K562 (cell line): ENCODE data around the gene DIP2A. TPM values are rescaled to one million over a fixed set of nuclear protein-coding genes. Genes with fewer than 3 reads are reported as not detected.
"Not testable (repeated sequence)": the region's sequence is repeated elsewhere in the genome, so short reads cannot be mapped to it uniquely, and the experiment has no call there.

Experiments used
- ATAC-seq: fragments of 200-7000 bp; cut with Tn5 transposase; 3 replicates; pipeline ENCODE4 v1.9.1; 2020; ENCODE audit warnings: moderate library complexity
- BruUV-seq: library from RNA; stranded (reverse); fragments of 400-500 nt; replicated peaks from 2 replicates; lab custom pipeline; 2021; lab: Mats Ljungman, UMichigan
- CTCF ChIA-PET: fragments of 300-600 bp; formaldehyde crosslinking; extraction: SDS; loops from one replicate; lab custom pipeline; 2021; ENCODE audit warnings: low intra/inter-chr PET ratio; lab: Yijun Ruan, JAX
- POLR2A ChIA-PET: fragments of 300-600, 350-650 bp; sonication (Branson Sonifier 250); formaldehyde crosslinking; extraction: SDS; loops from one replicate; lab custom pipeline; 2021; ENCODE audit warnings: antibody characterized with exemption, inconsistent platforms; lab: Yijun Ruan, JAX
- DNase-seq, 4 experiments: peaks; one replicate each; pipeline versions ENCODE4 v3.0.0 to v3.0.0-alpha.2; 2011 to 2018; ENCODE audit warnings: low spot score in 3 of 4, mixed read lengths in 3 of 4; ENCODE audit errors: extremely low read depth in 1 of 4
- FAIRE-seq: peaks from 2 replicates; lab custom pipeline; 2011; peaks lifted over from hg19 to GRCh38; lab: Jason Lieb, UNC
- H2AFZ ChIP-seq: 2 replicates; pipeline ENCODE4 v1.6.0; 2011; ENCODE audit warnings: low read depth, low read length, control low read depth, inconsistent platforms
- H3K27ac ChIP-seq: fragments of 200-600 bp; 3 replicates; pipeline ENCODE4 v1.8.0; 2011; ENCODE audit warnings: low read depth, mild to moderate bottlenecking, control low read depth, inconsistent platforms, low read length, moderate library complexity, mixed read lengths; ENCODE audit errors: extremely low read depth
- H3K27me3 ChIP-seq, 2 experiments: fragments of 300-600 bp in 1 of 2; 2 replicates in 1 of 2; 3 replicates in 1 of 2; pipeline versions ENCODE4 v1.6.0 to v1.8.0; 2011; ENCODE audit warnings: inconsistent platforms in 2 of 2, low read length in 2 of 2, mild to moderate bottlenecking in 1 of 2, mixed read lengths in 1 of 2, moderate library complexity in 1 of 2; ENCODE audit not compliant: control insufficient read depth in 2 of 2, insufficient read depth in 2 of 2
- H3K36me3 ChIP-seq: fragments of 300-600 bp; 3 replicates; pipeline ENCODE4 v1.8.0; 2011; ENCODE audit warnings: mild to moderate bottlenecking, low read length, inconsistent platforms; ENCODE audit not compliant: control insufficient read depth, insufficient read depth
- H3K4me1 ChIP-seq, 2 experiments: fragments of 200-600 bp in 1 of 2; replicated peaks in 1 of 2; 2 replicates in 1 of 2; 3 replicates in 1 of 2; pipeline versions ENCODE4 v1.5.1 to v1.8.0; 2011; ENCODE audit warnings: inconsistent platforms in 2 of 2, low read length in 2 of 2, mild to moderate bottlenecking in 1 of 2, mixed read lengths in 1 of 2, moderate library complexity in 1 of 2; ENCODE audit not compliant: control insufficient read depth in 2 of 2, insufficient read depth in 2 of 2
- H3K4me2 ChIP-seq: 2 replicates; pipeline ENCODE4 v1.6.1; 2011; ENCODE audit warnings: low read length, control low read depth, inconsistent platforms, mixed read lengths; ENCODE audit not compliant: insufficient read depth
- H3K4me3 ChIP-seq: fragments of 200-600 bp; sonication (generic), shearing (Covaris generic); 2 replicates; pipeline ENCODE4 v1.5.1; 2016; ENCODE audit warnings: control low read depth, inconsistent platforms
- H3K79me2 ChIP-seq: fragments of 200-600 bp; 3 replicates; pipeline ENCODE4 v1.8.0; 2011; ENCODE audit warnings: low read length, inconsistent platforms; ENCODE audit not compliant: control insufficient read depth, insufficient read depth
- H3K9ac ChIP-seq, 2 experiments: 2 replicates each; pipeline versions ENCODE4 v1.6.0 to v1.6.1; 2011; ENCODE audit warnings: low read depth in 2 of 2, low read length in 2 of 2, control low read depth in 1 of 2, inconsistent platforms in 1 of 2, mild to moderate bottlenecking in 1 of 2, mixed read lengths in 1 of 2; ENCODE audit not compliant: insufficient read depth in 1 of 2
- H3K9me1 ChIP-seq: one replicate; pipeline ENCODE4 v1.6.0; 2011; ENCODE audit warnings: inconsistent platforms, mild to moderate bottlenecking, low read length, moderate library complexity; ENCODE audit not compliant: control insufficient read depth, insufficient read depth
- H3K9me3 ChIP-seq: replicated peaks from 2 replicates; pipeline ENCODE4 v1.5.1; 2011; ENCODE audit warnings: low read depth, low read length, inconsistent platforms; ENCODE audit not compliant: control insufficient read depth, insufficient read depth
- H4K20me1 ChIP-seq: replicated peaks from 2 replicates; pipeline ENCODE4 v1.6.1; 2011; ENCODE audit warnings: low read length, inconsistent platforms, mixed read lengths; ENCODE audit not compliant: control insufficient read depth, insufficient read depth
- GMEB1 ChIP-seq: fragments of 250-450 bp; sonication (Bioruptor Pico); IDR thresholded peaks from 2 replicates; pipeline ENCODE4 v1.4.0; 2020; ENCODE audit warnings: mild to moderate bottlenecking
- NRF1 ChIP-seq, 2 experiments: fragments of 450-650 bp; IDR thresholded peaks in 1 of 2; conservative IDR thresholded peaks in 1 of 2; 2 replicates each; pipeline ENCODE4 v1.6.1; 2014; ENCODE audit warnings: mild to moderate bottlenecking in 2 of 2
- POLR2H ChIP-seq: IDR thresholded peaks from 2 replicates; pipeline ENCODE4 v1.6.1; 2016; ENCODE audit warnings: missing genetic modification characterization, low read depth, mild to moderate bottlenecking, control low read depth, missing compliant biosample characterization, moderate library complexity
- XRCC3 ChIP-seq: fragments of 450-650 bp; IDR thresholded peaks from 2 replicates; pipeline ENCODE4 v1.6.1; 2017; ENCODE audit warnings: mild to moderate bottlenecking, moderate library complexity
- ZFP36 ChIP-seq: fragments of 150-350 bp; IDR thresholded peaks from 2 replicates; pipeline ENCODE4 v1.6.1; 2018; ENCODE audit warnings: low read length, low read depth; ENCODE audit not compliant: partially characterized antibody
- ZNF277 ChIP-seq: fragments of 250-450 bp; sonication (Bioruptor Pico); IDR thresholded peaks from 2 replicates; pipeline ENCODE4 v1.8.0; 2022; ENCODE audit warnings: inconsistent platforms, mild to moderate bottlenecking, moderate library complexity, borderline replicate concordance
- WGBS: fragments of 100-300 bp; shearing (Covaris generic); methylation state at CpG from one replicate; pipeline ENCODE4 v1.1.6; 2016; ENCODE audit warnings: low coverage, mixed read lengths; ENCODE audit not compliant: insufficient coverage; ENCODE audit errors: missing lambda C conversion rate; 5-methylcytosine and 5-hydroxymethylcytosine counted together
- in situ Hi-C: fragments of 300-500 bp; cut with MboI; formaldehyde crosslinking; loops from 4 replicates; pipeline ENCODE4 v1.15.0; 2018; ENCODE audit warnings: inconsistent platforms, mixed read lengths
- intact Hi-C: fragments of 100-400 bp; cut with micrococcal nuclease; formaldehyde crosslinking; loops from 2 replicates; pipeline ENCODE4 v1.14.2; 2022
- polyA plus RNA-seq, 8 experiments: library from polyadenylated mRNA; depleted of rRNA in 4 of 8; stranded (reverse) in 5 of 8; unstranded in 3 of 8; fragments of >200 nt; fragmentation: Nextera tagmentation in 2 of 8; fragmentation: Illumina TruSeq in 1 of 8; extraction: Ambion mirVana in 2 of 8; extraction: Trizol in 1 of 8; gene quantifications; 2 replicates each; pipeline versions ENCODE4 v1.2.1 to v1.2.3, GENCODE V29; 2011 to 2014; ENCODE audit warnings: inconsistent platforms in 1 of 8, missing spikeins in 1 of 8
- total RNA-seq, 7 experiments: library from RNA; depleted of rRNA in 6 of 7; stranded (reverse); fragments of >200 nt in 6 of 7; fragmentation: Illumina TruSeq in 2 of 7; extraction: Trizol in 2 of 7; gene quantifications; 2 replicates each; pipeline versions ENCODE4 v1.2.1 to v1.2.3, GENCODE V29; 2011 to 2021; ENCODE audit warnings: low replicate concordance in 1 of 7

DIP2A gene
- total and polyA plus RNA-seq, 9 of the 15 experiments (the other 6 are each of a cell fraction or from before 2014, with no cell fraction given): 4.3 to 34.5 (median 20.3) TPM

GRCh38 chr21:46461909-46462308, 3.2 kb downstream of the DIP2A start (continued):
- no peak for TF ChIP-seq ZFP36
- no peak for TF ChIP-seq POLR2H (tag)
- TF ChIP-seq GMEB1 (CRISPR knock-in tag): no peak
- no peak for TF ChIP-seq NRF1 (conservative IDR thresholded peaks at IDR 0.05 in 1 of 2, IDR thresholded peaks at IDR 0.05 in 1 of 2)
- TF ChIP-seq ZNF277: no peak
- no peak for TF ChIP-seq XRCC3

GRCh38 chr21:46465153-46465552, 6.5 kb downstream of the DIP2A start:
- Histone ChIP-seq H3K36me3 (peaks cover 55% of the 10 kb centered on the region; the same call in 2 of the 3 replicates), H3K79me2 (peaks cover 26% of the 10 kb centered on the region)
- FAIRE-seq, H3K4me2 ChIP-seq, POLR2A ChIA-PET, in situ Hi-C loops, H4K20me1 ChIP-seq, H3K27me3 ChIP-seq, H2AFZ ChIP-seq, H3K9ac ChIP-seq, DNase-seq, H3K9me1 ChIP-seq, ATAC-seq, BruUV-seq, CTCF ChIA-PET, H3K9me3 ChIP-seq, H3K27ac ChIP-seq, H3K4me1 ChIP-seq, H3K4me3 ChIP-seq: not testable (repeated sequence)
- 82% methylated on average over 6 of the region's 6 CpGs for WGBS
- intact Hi-C loops: loop anchor here (10.0 kb wide), 1 partner anchor 320 kb away; no protein-coding TSS in a partner anchor
